Vagina (tissue), 2 donors: ENCODE measurements around the gene POLA1.

Experiments used
- CTCF ChIP-seq, 3 experiments: fragments of 450-650 bp in 2 of 3; fragments of 200-600 bp in 1 of 3; sonication (generic) in 1 of 3; IDR thresholded peaks; one replicate each; pipeline ENCODE4 v1.5.1; 2017 to 2019; ENCODE audit warnings: antibody characterized with exemption in 3 of 3, mild to moderate bottlenecking in 2 of 3, moderate library complexity in 2 of 3
- POLR2A ChIP-seq, 2 donors: fragments of 450-650 bp; IDR thresholded peaks; one replicate each; pipeline ENCODE4 v1.6.1; 2017; ENCODE audit warnings: antibody characterized with exemption in 2 of 2, mild to moderate bottlenecking in 2 of 2, moderate library complexity in 2 of 2
- POLR2AphosphoS5 ChIP-seq, 2 donors: sonication (generic); formaldehyde crosslinking; IDR thresholded peaks; one replicate each; pipeline ENCODE4 v1.9.0; 2017; ENCODE audit warnings: antibody characterized with exemption in 2 of 2, mild to moderate bottlenecking in 2 of 2, low read depth in 1 of 2; ENCODE audit not compliant: insufficient read depth in 1 of 2

- TF ChIP-seq CTCF (IDR thresholded peaks at IDR 0.05) (no peak), POLR2A (IDR thresholded peaks at IDR 0.05) (no peak), POLR2AphosphoS5 (IDR thresholded peaks at IDR 0.05; ENCODE audit: insufficient read depth in 1 of 2, low read depth in 1 of 2) (no peak)
Measured at GRCh38 chrX:25028726-25029125, 335.0 kb downstream of the POLA1 start.
